ENCODE results near the gene CYGB.

Gene CYGB

DNA sequence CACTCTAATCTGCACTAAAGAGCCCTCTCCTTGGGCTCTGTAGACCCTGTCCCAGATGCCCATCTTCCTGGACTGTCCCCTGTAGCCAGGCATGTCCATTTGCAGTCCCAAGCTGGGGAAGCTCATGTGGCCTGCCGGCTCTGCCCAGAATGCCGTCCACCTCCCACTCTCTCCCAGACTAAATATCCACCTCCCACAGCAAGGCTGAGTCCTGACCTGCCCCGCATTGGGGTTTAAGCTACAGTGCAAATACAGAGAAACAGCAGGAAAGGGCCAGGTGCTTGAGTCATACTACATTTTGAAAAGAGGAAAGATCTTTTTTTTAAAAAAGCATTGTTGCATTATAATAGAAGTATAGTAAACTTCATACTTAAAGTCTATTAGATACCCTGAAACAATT is 45.2 kb upstream of the CYGB start:
- H3K27ac ChIP-seq = no peak overlapping the region
- peaks cover 8% of the 10 kb centered on the region for H3K27me3 ChIP-seq (replicated peaks)
- in situ Hi-C loops (cut with HindIII; ENCODE audit: low pct_ligation_motif_present, low sequenced_read_pairs) = no loop called here
- no peak overlapping the region for H3K4me3 ChIP-seq (ENCODE audit: low read depth, low read length)
- H3K36me3 ChIP-seq (replicated peaks) = no peaks in the 10 kb centered on the region
- no peak for DNase-seq
- TF ChIP-seq, protein P1, sequence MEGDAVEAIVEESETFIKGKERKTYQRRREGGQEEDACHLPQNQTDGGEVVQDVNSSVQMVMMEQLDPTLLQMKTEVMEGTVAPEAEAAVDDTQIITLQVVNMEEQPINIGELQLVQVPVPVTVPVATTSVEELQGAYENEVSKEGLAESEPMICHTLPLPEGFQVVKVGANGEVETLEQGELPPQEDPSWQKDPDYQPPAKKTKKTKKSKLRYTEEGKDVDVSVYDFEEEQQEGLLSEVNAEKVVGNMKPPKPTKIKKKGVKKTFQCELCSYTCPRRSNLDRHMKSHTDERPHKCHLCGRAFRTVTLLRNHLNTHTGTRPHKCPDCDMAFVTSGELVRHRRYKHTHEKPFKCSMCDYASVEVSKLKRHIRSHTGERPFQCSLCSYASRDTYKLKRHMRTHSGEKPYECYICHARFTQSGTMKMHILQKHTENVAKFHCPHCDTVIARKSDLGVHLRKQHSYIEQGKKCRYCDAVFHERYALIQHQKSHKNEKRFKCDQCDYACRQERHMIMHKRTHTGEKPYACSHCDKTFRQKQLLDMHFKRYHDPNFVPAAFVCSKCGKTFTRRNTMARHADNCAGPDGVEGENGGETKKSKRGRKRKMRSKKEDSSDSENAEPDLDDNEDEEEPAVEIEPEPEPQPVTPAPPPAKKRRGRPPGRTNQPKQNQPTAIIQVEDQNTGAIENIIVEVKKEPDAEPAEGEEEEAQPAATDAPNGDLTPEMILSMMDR (IDR thresholded peaks at IDR 0.05; ENCODE audit: low read depth, low read length, missing control alignments) = no peak

GRCh38 chr17:76581515-76581914 is 44.0 kb upstream of the CYGB start:
- TF ChIP-seq, protein P1 (IDR thresholded peaks at IDR 0.05; ENCODE audit: low read depth, low read length, missing control alignments) = no peak
- no peak overlapping the region for H3K27ac ChIP-seq
- no peaks in the 10 kb centered on the region for H3K36me3 ChIP-seq (replicated peaks)
- in situ Hi-C loops (cut with HindIII; ENCODE audit: low pct_ligation_motif_present, low sequenced_read_pairs) = no loop called here
- no peak overlapping the region for H3K4me3 ChIP-seq (ENCODE audit: low read depth, low read length)
- peaks cover 8% of the 10 kb centered on the region for H3K27me3 ChIP-seq (replicated peaks)
- no peak for DNase-seq

GRCh38 chr17:76579281-76579680 is 41.8 kb upstream of the CYGB start:
- no peak for DNase-seq
- Histone ChIP-seq H3K27ac (no peak overlapping the region), H3K4me3 (ENCODE audit: low read depth, low read length) (no peak overlapping the region), H3K27me3 (replicated peaks) (no peaks in the 10 kb centered on the region), H3K36me3 (replicated peaks) (no peaks in the 10 kb centered on the region)
- in situ Hi-C loops (cut with HindIII; ENCODE audit: low pct_ligation_motif_present, low sequenced_read_pairs) = no loop called here
- TF ChIP-seq, protein P1 (IDR thresholded peaks at IDR 0.05; ENCODE audit: low read depth, low read length, missing control alignments) = no peak

- Histone ChIP-seq H3K27ac (no peak overlapping the region), H3K36me3 (replicated peaks) (no peaks in the 10 kb centered on the region), H3K4me3 (ENCODE audit: low read depth, low read length) (no peak overlapping the region), H3K27me3 (replicated peaks) (no peaks in the 10 kb centered on the region)
- in situ Hi-C loops (cut with HindIII; ENCODE audit: low pct_ligation_motif_present, low sequenced_read_pairs) = no loop called here
- DNase-seq = no peak
- TF ChIP-seq, protein P1 (IDR thresholded peaks at IDR 0.05; ENCODE audit: low read depth, low read length, missing control alignments) = no peak
These were observed 40.9 kb upstream of the CYGB start for GRCh38 chr17:76578376-76578775.

GRCh38 chr17:76577876-76578275 is 40.4 kb upstream of the CYGB start:
- Histone ChIP-seq H3K27ac (no peak overlapping the region), H3K27me3 (replicated peaks) (no peaks in the 10 kb centered on the region), H3K36me3 (replicated peaks) (no peaks in the 10 kb centered on the region), H3K4me3 (ENCODE audit: low read depth, low read length) (no peak overlapping the region)
- no peak for DNase-seq
- in situ Hi-C loops (cut with HindIII; ENCODE audit: low pct_ligation_motif_present, low sequenced_read_pairs) = no loop called here
- TF ChIP-seq, protein P1 (IDR thresholded peaks at IDR 0.05; ENCODE audit: low read depth, low read length, missing control alignments) = no peak

DNA sequence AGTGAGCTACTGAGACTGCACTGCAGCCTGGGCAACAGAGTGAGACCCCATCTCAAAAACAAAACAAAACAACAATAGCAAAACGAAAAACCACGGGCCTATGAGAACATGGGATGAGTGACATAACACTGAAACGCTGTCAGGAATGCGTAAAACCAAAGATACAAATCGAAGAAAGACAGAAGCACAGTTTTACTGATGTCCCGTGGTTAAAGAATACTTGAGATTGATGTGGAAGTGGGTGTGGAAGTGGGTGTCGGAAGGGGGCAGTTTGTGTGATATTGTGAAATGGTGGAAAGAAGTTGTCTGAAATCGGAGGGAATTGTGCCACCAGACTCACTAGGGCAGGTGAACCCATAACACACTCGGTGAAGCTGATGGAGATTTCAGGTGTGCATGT is 38.7 kb upstream of the CYGB start:
- in situ Hi-C loops (cut with HindIII; ENCODE audit: low pct_ligation_motif_present, low sequenced_read_pairs) = no loop called here
- H3K4me3 ChIP-seq (ENCODE audit: low read depth, low read length) = no peak overlapping the region
- TF ChIP-seq, protein P1 (IDR thresholded peaks at IDR 0.05; ENCODE audit: low read depth, low read length, missing control alignments) = no peak
- H3K27me3 ChIP-seq (replicated peaks) = no peaks in the 10 kb centered on the region
- H3K27ac ChIP-seq = no peak overlapping the region
- no peak for DNase-seq
- H3K36me3 ChIP-seq (replicated peaks) = no peaks in the 10 kb centered on the region

Data from brain microvascular endothelial cell (primary cell).